Suprapubic skin (tissue), 4 donors: ENCODE data around the gene GRID1.

ENCODE experiments used
- CTCF ChIP-seq, 2 donors: fragments of 200-600 bp in 1 of 2; fragments of 450-650 bp in 1 of 2; sonication (generic) in 1 of 2; IDR thresholded peaks; one replicate each; pipeline ENCODE4 v1.5.1; 2016 to 2019; ENCODE audit warnings: antibody characterized with exemption in 2 of 2, mild to moderate bottlenecking in 1 of 2, moderate library complexity in 1 of 2
- EP300 ChIP-seq: sonication (generic); formaldehyde crosslinking; IDR thresholded peaks from one replicate; pipeline ENCODE4 v1.6.1; 2017; ENCODE audit warnings: antibody characterized with exemption
- POLR2A ChIP-seq, 2 donors: fragments of 450-650 bp; IDR thresholded peaks; one replicate each; pipeline ENCODE4 v1.6.1; 2017; ENCODE audit warnings: antibody characterized with exemption in 2 of 2, mild to moderate bottlenecking in 2 of 2, moderate library complexity in 2 of 2
- POLR2AphosphoS5 ChIP-seq, 3 donors: sonication (generic); formaldehyde crosslinking; IDR thresholded peaks; one replicate each; pipeline ENCODE4 v1.6.1; 2017; ENCODE audit warnings: antibody characterized with exemption in 3 of 3

GRCh38 chr10:86335257-86335656 is 31.3 kb downstream of the GRID1 start:
- TF ChIP-seq POLR2A (IDR thresholded peaks at IDR 0.05) (no peak), EP300 (no peak), CTCF (IDR thresholded peaks at IDR 0.05) (no peak), POLR2AphosphoS5 (IDR thresholded peaks at IDR 0.05) (no peak)
